HepG2 (cell line): Measurements from ENCODE around the gene KIF2C. TPM values are rescaled to one million over a fixed set of nuclear protein-coding genes. Genes with fewer than 3 reads are reported as not detected.

Experiments used
- ELF3 ChIP-seq: IDR thresholded peaks from 2 replicates; pipeline ENCODE4 v1.6.1; 2016; ENCODE audit warnings: missing genetic modification reagents, missing compliant biosample characterization
- ETV5 ChIP-seq: IDR thresholded peaks from 2 replicates; pipeline ENCODE4 v1.6.1; 2018; ENCODE audit warnings: missing biosample characterization, missing genetic modification reagents, inconsistent platforms, borderline replicate concordance
- GABPA ChIP-seq, 2 experiments: IDR thresholded peaks; 2 replicates each; pipeline ENCODE4 v1.6.1; 2011 to 2016; ENCODE audit warnings: low read depth in 2 of 2, low read length in 1 of 2, missing biosample characterization in 1 of 2, missing genetic modification characterization in 1 of 2
- HIVEP1 ChIP-seq: sonication (generic); formaldehyde crosslinking; IDR thresholded peaks from 2 replicates; pipeline ENCODE4 v1.4.0; 2020; ENCODE audit warnings: mild to moderate bottlenecking, missing genetic modification reagents
- IKZF1 ChIP-seq: fragments of 450-650 bp; IDR thresholded peaks from 2 replicates; pipeline ENCODE4 v1.7.1; 2016
- POLR2G ChIP-seq: fragments of 200-400 bp; formaldehyde crosslinking; IDR thresholded peaks from 2 replicates; pipeline ENCODE4 v1.6.1; 2018; ENCODE audit warnings: mild to moderate bottlenecking, low read depth, low read length, moderate library complexity
- RBM22 ChIP-seq: fragments of 200-400 bp; formaldehyde crosslinking; optimal IDR thresholded peaks from 2 replicates; pipeline ENCODE3; 2017; ENCODE audit warnings: mild to moderate bottlenecking, low read length, moderate library complexity
- SMAD9 ChIP-seq: sonication (generic); formaldehyde crosslinking; IDR thresholded peaks from 2 replicates; pipeline ENCODE4 v1.5.1; 2020; ENCODE audit warnings: mild to moderate bottlenecking, missing genetic modification reagents
- SSRP1 ChIP-seq: IDR thresholded peaks from 2 replicates; pipeline ENCODE4 v1.6.1; 2016; ENCODE audit warnings: control low read depth
- SUZ12 ChIP-seq: fragments of 150-350 bp; IDR thresholded peaks from 2 replicates; pipeline ENCODE4 v1.6.1; 2014; ENCODE audit warnings: low read depth, low read length
- TEAD3 ChIP-seq: optimal IDR thresholded peaks from 2 replicates; pipeline ENCODE3; 2016; ENCODE audit warnings: borderline replicate concordance
- ZC3H13 ChIP-seq: sonication (generic); formaldehyde crosslinking; IDR thresholded peaks from 2 replicates; pipeline ENCODE4 v1.8.1; 2023; ENCODE audit warnings: mild to moderate bottlenecking, missing genetic modification reagents, moderate library complexity
- ZKSCAN1 ChIP-seq: fragments of 150-350 bp; IDR thresholded peaks from 2 replicates; pipeline ENCODE4 v1.6.1; 2014; ENCODE audit warnings: low read length
- ZNF12 ChIP-seq: sonication (generic); formaldehyde crosslinking; IDR thresholded peaks from 2 replicates; pipeline ENCODE4 v1.5.0; 2020; ENCODE audit warnings: missing genetic modification reagents
- ZNF556 ChIP-seq: sonication (generic); formaldehyde crosslinking; IDR thresholded peaks from 2 replicates; pipeline ENCODE4 v1.4.0; 2020; ENCODE audit warnings: mild to moderate bottlenecking, missing genetic modification reagents, borderline replicate concordance
- ZNF616 ChIP-seq: sonication (generic); formaldehyde crosslinking; IDR thresholded peaks from 2 replicates; pipeline ENCODE4 v1.5.0; 2020; ENCODE audit warnings: low read depth, mild to moderate bottlenecking, missing genetic modification reagents
- ZNF788 ChIP-seq: sonication (generic); formaldehyde crosslinking; IDR thresholded peaks from 2 replicates; pipeline ENCODE4 v1.5.0; 2020; ENCODE audit warnings: mild to moderate bottlenecking, missing genetic modification reagents, borderline replicate concordance
- polyA plus RNA-seq, 8 experiments: library from polyadenylated mRNA; depleted of rRNA in 3 of 8; stranded (reverse) in 7 of 8; unstranded in 1 of 8; fragments of >200 nt; fragmentation: Illumina TruSeq in 4 of 8; extraction: Trizol in 4 of 8; gene quantifications; 2 replicates each; pipeline versions ENCODE4 v1.2.1 to v1.2.3, GENCODE V29; 2011 to 2016; ENCODE audit warnings: low read depth in 4 of 8, missing spikeins in 1 of 8, mixed read lengths in 1 of 8; ENCODE audit not compliant: insufficient read depth in 1 of 8
- total RNA-seq, 5 experiments: library from RNA; depleted of rRNA; stranded (reverse); fragments of >200 nt; fragmentation: Illumina TruSeq; extraction: Trizol; gene quantifications; 2 replicates each; pipeline ENCODE4 v1.2.3, GENCODE V29; 2016; ENCODE audit warnings: low read depth in 1 of 5
- TF ChIP-seq, protein P1 (sequence below): sonication (generic); formaldehyde crosslinking; IDR thresholded peaks from 2 replicates; pipeline ENCODE4 v1.4.0; 2020; ENCODE audit warnings: missing genetic modification reagents
- TF ChIP-seq, protein P2 (sequence below): IDR thresholded peaks from 2 replicates; pipeline ENCODE4 v1.6.1; 2012; ENCODE audit warnings: low read depth, low read length, improper control_type of control experiment
- TF ChIP-seq, protein P3 (sequence below): sonication (generic); formaldehyde crosslinking; IDR thresholded peaks from 2 replicates; pipeline ENCODE4 v1.4.0; 2020; ENCODE audit warnings: missing genetic modification reagents, mild to moderate bottlenecking, borderline replicate concordance

Gene KIF2C
- total and polyA plus RNA-seq, 2 of the 13 experiments (the other 11 are each of a cell fraction or from before 2014, with no cell fraction given), result 29.7 to 53.7 TPM

DNA sequence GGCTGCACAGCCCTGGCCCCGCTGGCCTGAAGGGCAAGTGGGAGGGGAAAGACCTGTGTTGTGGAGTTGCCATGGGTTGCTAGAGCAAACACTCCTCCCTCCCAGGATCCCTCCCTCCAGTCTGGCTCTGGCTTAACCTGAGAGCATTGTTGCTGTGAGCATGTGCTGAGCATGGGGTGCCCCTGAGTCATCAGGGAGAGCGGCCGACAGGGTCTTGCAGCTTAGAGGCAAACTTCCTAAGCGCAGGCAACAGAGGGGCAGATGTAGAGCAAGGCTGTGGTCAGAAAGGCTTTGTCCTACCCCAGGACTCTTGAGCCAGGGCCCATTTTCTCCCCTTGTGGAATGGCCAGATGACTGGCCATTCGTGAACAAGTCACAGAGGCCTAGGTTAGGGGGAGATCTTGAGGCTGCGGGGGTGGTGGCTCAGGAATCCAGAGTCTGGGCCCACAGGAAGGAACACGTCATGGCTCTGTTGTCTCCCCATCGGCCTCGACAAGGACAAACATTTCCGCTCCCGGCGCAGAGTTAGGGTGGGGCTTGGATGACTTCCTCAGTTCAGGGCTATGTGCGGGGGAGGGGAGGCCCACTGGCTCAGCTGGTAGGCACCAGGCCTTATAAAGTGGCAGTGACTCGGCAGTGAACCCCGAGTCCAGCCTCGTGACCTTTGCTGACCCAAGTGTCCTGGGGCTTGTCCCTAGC lies 67.9 kb downstream of the KIF2C start (continued):
- TF ChIP-seq, protein P1, sequence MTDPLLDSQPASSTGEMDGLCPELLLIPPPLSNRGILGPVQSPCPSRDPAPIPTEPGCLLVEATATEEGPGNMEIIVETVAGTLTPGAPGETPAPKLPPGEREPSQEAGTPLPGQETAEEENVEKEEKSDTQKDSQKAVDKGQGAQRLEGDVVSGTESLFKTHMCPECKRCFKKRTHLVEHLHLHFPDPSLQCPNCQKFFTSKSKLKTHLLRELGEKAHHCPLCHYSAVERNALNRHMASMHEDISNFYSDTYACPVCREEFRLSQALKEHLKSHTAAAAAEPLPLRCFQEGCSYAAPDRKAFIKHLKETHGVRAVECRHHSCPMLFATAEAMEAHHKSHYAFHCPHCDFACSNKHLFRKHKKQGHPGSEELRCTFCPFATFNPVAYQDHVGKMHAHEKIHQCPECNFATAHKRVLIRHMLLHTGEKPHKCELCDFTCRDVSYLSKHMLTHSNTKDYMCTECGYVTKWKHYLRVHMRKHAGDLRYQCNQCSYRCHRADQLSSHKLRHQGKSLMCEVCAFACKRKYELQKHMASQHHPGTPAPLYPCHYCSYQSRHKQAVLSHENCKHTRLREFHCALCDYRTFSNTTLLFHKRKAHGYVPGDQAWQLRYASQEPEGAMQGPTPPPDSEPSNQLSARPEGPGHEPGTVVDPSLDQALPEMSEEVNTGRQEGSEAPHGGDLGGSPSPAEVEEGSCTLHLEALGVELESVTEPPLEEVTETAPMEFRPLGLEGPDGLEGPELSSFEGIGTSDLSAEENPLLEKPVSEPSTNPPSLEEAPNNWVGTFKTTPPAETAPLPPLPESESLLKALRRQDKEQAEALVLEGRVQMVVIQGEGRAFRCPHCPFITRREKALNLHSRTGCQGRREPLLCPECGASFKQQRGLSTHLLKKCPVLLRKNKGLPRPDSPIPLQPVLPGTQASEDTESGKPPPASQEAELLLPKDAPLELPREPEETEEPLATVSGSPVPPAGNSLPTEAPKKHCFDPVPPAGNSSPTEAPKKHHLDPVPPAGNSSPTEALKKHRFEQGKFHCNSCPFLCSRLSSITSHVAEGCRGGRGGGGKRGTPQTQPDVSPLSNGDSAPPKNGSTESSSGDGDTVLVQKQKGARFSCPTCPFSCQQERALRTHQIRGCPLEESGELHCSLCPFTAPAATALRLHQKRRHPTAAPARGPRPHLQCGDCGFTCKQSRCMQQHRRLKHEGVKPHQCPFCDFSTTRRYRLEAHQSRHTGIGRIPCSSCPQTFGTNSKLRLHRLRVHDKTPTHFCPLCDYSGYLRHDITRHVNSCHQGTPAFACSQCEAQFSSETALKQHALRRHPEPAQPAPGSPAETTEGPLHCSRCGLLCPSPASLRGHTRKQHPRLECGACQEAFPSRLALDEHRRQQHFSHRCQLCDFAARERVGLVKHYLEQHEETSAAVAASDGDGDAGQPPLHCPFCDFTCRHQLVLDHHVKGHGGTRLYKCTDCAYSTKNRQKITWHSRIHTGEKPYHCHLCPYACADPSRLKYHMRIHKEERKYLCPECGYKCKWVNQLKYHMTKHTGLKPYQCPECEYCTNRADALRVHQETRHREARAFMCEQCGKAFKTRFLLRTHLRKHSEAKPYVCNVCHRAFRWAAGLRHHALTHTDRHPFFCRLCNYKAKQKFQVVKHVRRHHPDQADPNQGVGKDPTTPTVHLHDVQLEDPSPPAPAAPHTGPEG (CRISPR knock-in tag), result no peak
- TF ChIP-seq ZKSCAN1, result no peak
- peak; percentile 62 for TF ChIP-seq ELF3
- TF ChIP-seq HIVEP1 (CRISPR knock-in tag), result peak; percentile 88; the same call in 1 of the 2 replicates
- no peak for TF ChIP-seq GABPA (IDR thresholded peaks at IDR 0.05; ENCODE audit: low read depth, low read length)
- TF ChIP-seq GABPA (CRISPR knock-in tag; IDR thresholded peaks at IDR 0.05; ENCODE audit: low read depth), result peak; percentile 81
- peak; percentile 93 for TF ChIP-seq ETV5 (CRISPR knock-in tag)
- peak; percentile 45 for TF ChIP-seq TEAD3 (CRISPR knock-in tag)
- TF ChIP-seq ZNF788, result peak; percentile 45; the same call in 1 of the 2 replicates
- peak; percentile 26; the same call in 1 of the 2 replicates for TF ChIP-seq SSRP1 (CRISPR knock-in tag)
- TF ChIP-seq POLR2G, result peak; percentile 83
- peak; percentile 86; the same call in 1 of the 2 replicates for TF ChIP-seq ZNF556
- TF ChIP-seq, protein P2, sequence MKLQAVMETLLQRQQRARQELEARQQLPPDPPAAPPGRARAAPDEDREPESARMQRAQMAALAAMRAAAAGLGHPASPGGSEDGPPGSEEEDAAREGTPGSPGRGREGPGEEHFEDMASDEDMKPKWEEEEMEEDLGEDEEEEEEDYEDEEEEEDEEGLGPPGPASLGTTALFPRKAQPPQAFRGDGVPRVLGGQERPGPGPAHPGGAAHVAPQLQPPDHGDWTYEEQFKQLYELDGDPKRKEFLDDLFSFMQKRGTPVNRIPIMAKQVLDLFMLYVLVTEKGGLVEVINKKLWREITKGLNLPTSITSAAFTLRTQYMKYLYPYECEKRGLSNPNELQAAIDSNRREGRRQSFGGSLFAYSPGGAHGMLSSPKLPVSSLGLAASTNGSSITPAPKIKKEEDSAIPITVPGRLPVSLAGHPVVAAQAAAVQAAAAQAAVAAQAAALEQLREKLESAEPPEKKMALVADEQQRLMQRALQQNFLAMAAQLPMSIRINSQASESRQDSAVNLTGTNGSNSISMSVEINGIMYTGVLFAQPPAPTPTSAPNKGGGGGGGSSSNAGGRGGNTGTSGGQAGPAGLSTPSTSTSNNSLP, result no peak
- peak; percentile 22; the same call in 1 of the 2 replicates for TF ChIP-seq ZNF12
- TF ChIP-seq RBM22, result peak; percentile 86
- 0 out of 2 replicates have a peak, but pooled peaks have one; percentile 32 for TF ChIP-seq SMAD9
- no peak for TF ChIP-seq SUZ12
- TF ChIP-seq ZC3H13 (CRISPR knock-in tag), result peak; percentile 39; the same call in 1 of the 2 replicates
- no peak for TF ChIP-seq IKZF1
- TF ChIP-seq, protein P3, sequence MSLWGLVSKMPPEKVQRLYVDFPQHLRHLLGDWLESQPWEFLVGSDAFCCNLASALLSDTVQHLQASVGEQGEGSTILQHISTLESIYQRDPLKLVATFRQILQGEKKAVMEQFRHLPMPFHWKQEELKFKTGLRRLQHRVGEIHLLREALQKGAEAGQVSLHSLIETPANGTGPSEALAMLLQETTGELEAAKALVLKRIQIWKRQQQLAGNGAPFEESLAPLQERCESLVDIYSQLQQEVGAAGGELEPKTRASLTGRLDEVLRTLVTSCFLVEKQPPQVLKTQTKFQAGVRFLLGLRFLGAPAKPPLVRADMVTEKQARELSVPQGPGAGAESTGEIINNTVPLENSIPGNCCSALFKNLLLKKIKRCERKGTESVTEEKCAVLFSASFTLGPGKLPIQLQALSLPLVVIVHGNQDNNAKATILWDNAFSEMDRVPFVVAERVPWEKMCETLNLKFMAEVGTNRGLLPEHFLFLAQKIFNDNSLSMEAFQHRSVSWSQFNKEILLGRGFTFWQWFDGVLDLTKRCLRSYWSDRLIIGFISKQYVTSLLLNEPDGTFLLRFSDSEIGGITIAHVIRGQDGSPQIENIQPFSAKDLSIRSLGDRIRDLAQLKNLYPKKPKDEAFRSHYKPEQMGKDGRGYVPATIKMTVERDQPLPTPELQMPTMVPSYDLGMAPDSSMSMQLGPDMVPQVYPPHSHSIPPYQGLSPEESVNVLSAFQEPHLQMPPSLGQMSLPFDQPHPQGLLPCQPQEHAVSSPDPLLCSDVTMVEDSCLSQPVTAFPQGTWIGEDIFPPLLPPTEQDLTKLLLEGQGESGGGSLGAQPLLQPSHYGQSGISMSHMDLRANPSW (CRISPR knock-in tag), result peak; percentile 85
- 0 out of 2 replicates have a peak, but pooled peaks have one; percentile 82 for TF ChIP-seq ZNF616
